ENCODE measurements around the gene SHB.
"Not testable (repeated sequence)": the region's sequence is repeated elsewhere in the genome, so short reads cannot be mapped to it uniquely, and the experiment has no call there.

The SHB gene

DNA sequence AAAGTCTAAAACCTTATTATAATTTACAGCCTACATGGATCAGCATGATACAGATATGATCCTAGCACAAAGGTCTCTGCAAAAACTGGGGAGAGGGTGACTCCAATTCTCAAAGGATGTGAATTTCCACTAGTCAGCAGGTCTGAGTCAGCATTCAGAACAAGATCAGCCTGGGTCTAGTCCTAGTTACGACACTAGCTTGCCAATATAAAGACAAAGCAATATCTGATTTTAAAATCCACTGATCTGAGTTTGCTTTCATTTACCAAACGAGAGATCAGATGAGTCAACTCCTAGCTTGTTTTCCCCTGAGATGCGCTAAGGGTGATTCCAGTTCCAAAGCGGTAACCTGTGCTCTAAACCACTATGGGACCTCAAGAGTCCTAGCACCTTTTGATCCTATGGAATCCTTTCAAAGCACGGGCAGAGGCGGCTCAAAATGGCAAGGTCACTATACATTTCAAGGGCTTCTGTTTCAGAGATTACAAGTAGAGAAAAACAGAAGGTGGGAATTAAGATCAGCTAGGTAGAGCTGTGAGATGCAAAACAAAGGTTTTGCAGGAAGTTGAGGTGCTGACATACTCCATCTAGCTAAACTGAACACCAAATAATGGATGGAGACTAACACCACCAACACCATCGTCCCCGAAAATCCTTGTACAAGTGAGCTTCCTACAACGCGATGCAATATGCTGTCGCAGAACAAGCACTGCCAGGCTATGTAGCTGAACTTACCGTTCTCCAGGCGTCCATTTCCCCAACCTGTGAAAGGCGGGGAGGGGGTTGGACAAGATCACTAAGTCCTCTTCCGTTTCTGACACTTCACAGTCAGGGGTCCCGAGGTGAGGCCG lies 166.0 kb downstream of the SHB start:
- peak; percentile 52 for DNase-seq (ENCODE audit: low read depth)

DNA sequence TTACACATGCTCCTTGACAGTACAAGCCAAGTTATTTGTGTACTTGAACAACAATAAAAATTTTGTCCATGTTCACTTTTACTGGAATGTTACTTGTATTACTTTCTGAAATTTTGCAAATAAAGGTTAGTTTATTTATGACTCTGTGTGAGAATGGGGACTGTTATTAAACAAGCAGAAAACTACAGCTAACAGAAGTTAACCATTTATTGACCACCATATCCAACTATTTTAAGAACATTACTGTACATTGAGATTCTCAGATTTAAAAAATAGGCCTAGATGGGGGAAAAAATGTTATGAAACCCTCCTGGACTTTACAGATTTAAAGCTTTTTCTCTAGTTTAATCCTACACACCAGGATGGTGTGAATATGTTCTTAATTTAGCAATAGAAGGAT lies 166.9 kb downstream of the SHB start:
- no peak for DNase-seq (ENCODE audit: low read depth)

- peak; percentile 34 for DNase-seq (ENCODE audit: low read depth)
These were observed 170.0 kb downstream of the SHB start for GRCh38 chr9:37899041-37899440.

DNA sequence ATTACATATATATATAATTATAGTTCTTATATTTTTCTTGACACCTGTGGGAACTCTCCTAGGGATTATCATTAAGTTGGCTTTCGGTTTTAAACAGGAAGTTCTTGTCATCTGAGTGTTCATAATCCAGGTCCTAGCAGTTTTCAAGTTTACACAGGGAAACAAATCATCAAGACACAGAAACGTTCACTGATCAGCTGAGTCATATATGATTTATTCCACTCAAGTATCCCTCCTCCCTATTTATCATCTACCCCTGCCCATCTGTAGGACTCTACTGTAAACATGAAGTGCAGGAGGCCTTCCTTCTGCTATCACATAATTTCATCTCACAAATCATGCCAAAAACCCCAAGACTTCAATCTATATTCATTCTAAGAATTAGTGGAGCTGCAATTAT lies 171.4 kb downstream of the SHB start:
- DNase-seq (ENCODE audit: low read depth): no peak

GRCh38 chr9:37892063-37892462 lies 177.0 kb downstream of the SHB start:
- DNase-seq (ENCODE audit: low read depth): no peak

GRCh38 chr9:37891042-37891441 lies 178.0 kb downstream of the SHB start:
- DNase-seq (ENCODE audit: low read depth): not testable (repeated sequence)

GRCh38 chr9:37889536-37889935 lies 179.5 kb downstream of the SHB start:
- DNase-seq (ENCODE audit: low read depth): no peak

DNA sequence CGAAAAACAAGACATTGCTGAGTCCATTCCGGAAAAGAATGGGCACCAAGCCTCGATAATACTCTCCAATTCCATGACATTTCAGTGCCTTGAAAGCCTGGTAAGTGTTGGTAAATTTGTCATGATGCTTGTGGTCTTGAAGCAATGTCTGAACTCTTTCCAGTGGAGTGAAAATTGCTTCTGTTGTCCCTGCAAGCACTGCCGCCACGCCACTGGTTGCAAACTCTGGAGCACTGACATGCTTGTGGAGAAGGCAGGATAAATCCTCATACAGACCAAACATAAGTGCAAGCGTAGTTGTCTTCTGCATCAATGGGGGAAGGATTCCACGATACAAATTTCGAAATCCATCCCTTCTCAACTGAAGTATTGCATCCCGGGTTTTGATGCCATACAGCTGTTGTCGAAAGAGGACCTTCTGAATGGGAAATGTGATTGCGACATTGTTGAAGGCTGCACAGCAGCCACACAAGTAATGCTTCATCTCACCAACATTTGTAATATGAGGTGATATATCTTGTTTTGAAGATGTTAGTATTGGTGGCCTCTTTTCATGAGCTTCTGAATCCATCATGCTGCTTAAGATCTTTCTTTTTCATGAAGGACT lies 180.9 kb downstream of the SHB start:
- DNase-seq (ENCODE audit: low read depth): not testable (repeated sequence)

DNA sequence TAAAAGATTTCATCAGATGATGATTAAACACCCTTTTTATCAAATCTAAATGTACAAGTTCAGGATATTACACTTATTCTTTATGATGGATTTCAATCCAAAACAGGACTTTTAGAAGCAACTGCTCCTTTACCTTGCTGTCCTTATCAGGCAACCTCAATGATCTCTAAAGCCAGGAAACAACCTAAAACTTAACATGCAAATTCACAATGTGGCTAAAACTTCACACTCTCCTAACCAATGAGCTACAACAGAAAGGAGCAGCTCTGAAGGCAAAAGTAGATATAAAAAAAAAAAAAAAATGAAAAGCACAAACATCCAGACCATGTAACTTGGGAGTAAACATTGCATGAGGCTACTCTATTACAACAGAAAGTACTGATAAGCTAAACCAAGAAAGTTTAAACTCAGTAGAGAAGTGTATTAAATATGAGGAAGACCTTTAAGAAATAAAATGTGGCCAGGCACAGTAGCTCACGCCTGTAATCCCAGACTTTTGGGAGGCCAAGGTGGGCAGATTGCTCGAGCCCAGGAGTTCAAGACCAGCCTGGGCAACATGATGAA lies 188.0 kb downstream of the SHB start:
- DNase-seq (ENCODE audit: low read depth): no peak

DNA sequence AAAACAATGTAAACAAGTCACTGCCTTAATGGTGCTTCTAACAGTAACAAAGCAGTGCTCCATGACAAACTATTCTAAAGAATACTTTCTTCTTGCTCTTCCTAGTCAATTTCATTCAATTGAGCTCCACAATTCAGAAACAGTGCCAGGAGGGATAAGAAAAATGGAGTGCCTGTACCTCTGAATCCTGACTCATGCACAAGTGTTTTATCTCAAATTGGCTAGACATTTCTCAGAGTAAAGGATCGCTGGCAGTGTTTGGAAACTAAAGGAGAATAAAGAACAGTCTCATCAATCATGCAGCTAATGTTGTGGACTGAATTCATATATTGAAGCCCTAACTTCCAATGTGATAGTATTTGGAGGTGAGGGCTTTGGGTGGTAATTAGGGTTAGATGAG lies 192.7 kb downstream of the SHB start:
- no peak for DNase-seq (ENCODE audit: low read depth)

GRCh38 chr9:37873955-37874354 lies 195.1 kb downstream of the SHB start:
- DNase-seq (ENCODE audit: low read depth): no peak

DNA sequence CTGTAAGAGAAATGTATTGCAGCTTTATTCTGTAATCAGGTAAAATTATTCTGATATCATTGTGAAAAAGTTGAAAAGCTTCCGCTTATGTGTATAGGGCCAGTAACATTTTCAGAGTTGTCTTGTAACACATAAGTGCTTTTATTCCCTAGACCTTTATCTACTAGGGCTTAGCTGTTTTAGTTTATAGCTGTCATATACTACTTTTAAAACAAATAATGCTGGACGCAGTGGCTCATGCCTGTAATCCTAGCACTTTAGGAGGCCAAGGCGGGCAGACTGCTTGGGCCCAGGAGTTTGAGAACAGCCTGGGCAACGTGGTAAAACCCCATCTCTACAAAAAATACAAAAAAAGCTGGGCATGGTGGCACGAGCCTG lies 198.2 kb downstream of the SHB start:
- DNase-seq (ENCODE audit: low read depth): no peak

- DNase-seq (ENCODE audit: low read depth): no peak
These were observed 198.8 kb downstream of the SHB start for GRCh38 chr9:37870081-37870798.

Measured in stromal cell of bone marrow (primary cell).